GM19023 (cell line): Measurements from ENCODE around the gene SPATA24.
"Not testable (repeated sequence)": the region's sequence is repeated elsewhere in the genome, so short reads cannot be mapped to it uniquely, and the experiment has no call there.

ENCODE experiments used
- ATAC-seq: cut with Tn5 transposase; IDR thresholded peaks from one replicate; pipeline ENCODE4 v1.9.1; 2021; ENCODE audit warnings: mild to moderate bottlenecking, moderate library complexity; ENCODE audit not compliant: unreplicated experiment

Gene SPATA24

DNA sequence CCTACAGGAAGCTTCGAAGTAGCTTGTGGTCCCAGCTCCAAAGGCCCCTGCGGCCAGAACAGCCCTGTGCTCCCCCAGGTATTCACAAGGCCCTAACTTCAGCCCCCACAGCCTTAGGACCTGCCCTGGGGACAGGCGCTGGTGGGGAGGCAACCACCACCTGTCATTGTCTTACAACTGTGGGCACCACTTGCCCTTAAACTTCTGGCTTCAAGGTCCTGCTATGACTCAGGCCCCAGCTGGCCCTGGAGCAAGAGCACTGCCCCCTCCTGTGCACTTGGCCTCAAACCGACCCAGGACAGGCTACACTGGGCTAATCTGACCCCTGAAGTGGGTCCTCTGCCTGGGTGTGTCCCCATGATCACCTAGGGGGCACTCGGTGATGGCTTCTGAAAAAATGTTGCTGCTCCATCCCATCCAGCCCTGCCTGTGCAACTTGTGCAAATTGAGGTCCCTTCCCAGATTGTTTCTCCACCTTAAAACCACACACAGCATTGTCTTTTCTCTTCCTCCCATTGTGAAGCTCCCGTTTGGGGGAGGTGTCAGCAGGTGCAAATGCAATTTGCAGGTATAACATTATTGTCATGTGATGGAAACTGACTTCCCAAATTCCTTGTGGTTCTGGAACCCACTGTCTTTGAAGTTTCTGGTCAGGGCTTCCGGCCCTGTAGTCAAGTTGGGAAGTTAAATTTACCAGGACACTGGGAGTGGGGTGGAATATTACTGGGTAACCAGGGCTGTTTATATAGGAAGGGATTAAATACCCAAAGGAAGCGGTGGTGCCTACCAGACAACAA is 7.8 kb downstream of the SPATA24 start:
- ATAC-seq = no peak

DNA sequence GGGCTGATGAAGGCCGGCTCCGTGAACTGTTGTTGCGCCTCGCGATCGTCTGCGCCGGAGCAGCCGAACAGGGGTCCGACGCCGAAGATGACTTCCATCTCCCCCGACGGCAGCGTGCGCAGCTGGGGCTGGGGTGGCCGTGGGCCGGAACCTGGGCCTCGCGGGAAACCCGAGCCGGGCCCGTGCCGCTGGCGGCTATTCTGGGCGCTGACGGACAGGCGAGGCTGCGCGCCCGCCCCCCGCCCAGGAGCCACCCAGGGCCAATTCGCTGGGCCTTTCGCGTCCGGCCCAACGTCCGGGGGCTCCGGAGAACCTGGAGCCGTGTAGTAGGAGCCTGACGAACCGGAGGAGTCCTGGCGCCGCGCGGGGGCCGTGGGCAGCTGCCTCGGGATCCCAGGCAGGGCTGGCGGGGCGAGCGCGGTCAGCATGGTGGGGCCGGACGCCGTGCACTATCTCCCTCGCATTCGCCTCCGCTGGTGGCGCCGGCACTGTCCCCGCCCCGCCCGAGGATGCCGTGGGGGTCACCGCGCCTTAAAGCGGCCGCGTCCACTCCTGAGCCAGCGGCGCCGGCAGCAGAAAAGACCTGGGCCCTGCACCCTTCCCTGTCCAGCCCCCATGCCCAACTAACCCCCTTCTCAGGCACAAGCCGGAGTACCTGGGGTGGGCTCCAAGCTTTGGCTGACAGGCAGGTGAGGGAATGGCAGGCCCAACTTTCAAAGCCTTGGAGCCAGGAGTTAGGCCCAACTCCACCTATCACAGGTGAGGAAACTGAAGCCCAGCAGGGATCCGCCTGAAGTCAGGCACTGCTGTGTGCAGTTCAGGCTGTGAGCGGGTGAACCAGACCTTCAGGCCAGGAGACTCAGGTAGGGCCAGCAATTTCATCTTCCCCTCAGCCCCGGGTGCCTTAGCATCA is 9.0 kb downstream of the SPATA24 start, which contains the start of gene PROB1:
PROB1 (minus strand) TSS at position 451 of the 913 bp plus-strand sequence; CDS start at position 428, 23 bp downstream.
- ATAC-seq = no peak

DNA sequence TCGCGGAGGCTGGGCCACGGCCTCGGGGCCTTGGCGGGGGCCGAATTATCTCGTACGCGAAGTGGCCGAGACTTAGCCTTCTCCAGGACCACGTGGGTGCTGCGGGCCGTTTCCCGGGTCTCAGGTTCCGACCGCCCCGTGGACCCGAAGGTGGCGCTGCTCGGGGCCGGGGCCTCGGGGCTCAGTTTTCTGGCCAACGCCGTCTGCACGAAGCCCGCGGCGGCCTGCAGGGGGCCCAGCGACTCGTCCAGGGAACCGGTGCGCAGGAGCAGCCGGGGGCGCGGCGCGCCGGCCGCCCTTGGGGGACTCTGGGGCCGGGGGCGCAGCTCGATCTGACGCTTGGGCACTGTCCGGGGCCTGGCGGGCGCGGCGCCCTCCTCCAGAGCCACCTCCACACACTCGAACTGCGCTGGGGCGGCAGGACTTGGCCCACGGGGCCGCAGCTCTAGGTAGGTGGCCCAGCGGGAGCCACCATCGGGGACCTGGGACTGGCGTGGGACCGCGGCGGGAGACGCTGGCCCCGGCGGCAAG is 9.7 kb downstream of the SPATA24 start:
- no peak for ATAC-seq

DNA sequence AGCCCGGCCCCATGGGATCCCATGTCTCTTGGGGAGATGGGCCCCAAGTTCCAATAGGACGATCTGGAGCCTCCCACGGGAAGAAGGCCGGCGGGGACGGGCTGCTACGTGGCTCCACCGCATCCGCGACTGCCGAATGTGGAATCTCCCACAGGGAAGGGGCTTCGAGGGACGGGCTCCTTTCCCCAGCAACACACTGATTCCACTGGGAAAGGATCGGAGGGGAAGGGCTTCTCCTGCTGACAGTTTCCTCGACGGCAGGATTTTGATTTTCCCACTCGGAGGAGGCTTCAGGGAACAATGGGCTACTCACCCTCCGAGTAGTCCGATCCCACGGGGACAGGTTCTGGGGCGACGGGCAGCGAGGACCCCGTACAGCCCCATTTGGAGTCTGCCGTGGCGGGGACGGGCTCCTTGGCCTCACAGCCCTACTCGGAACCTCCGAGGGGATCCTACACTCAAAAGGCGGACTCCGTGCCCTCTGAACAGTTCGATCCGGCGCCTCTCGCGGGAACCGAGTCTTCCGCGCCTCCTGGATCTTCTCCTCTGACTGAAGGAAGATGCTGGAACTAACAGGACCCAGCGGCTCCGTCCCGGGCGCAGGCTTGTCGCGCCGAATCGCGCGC is 10.3 kb downstream of the SPATA24 start:
- no peak for ATAC-seq

DNA sequence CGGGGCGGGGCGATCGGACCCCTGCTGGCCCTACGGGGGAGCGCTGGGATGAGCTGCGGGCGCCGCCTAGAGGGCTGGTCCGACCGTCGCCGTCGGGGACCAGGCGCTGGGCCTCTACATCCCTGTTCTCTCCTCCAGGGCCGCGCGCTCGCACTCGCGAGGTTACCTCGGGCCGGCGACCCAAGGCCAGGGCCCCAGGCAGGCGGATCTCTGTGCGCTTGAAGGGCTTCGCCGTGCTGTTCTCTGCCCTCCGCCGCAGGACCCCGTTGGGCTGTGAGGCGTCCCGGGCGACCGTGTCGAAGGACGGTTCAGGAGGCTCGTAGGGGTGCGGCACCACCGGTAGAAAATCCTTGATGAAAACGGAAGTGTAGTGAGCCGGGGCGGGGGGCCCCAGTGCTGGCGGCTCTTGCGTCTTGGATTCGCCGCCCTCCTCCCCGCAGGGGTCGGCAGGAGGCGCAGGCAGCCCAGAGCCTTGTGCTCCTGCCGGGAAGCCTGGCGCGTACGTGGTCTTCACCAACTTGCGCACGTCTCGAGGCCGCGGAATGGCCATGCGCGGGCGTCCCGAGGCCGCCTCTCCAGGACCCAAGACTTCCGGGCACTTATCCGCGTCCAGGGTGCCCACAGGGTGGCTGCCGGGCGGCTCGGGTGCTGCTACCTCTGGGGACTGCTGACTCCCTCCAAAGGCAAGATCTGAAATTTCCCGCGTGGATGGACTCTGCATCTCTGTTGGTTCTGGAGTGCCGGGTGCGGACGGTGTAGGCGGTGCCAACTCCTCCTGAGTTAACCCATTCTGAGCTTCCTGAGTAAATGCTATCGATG is 11.0 kb downstream of the SPATA24 start:
- peak; percentile 45 for ATAC-seq

DNA sequence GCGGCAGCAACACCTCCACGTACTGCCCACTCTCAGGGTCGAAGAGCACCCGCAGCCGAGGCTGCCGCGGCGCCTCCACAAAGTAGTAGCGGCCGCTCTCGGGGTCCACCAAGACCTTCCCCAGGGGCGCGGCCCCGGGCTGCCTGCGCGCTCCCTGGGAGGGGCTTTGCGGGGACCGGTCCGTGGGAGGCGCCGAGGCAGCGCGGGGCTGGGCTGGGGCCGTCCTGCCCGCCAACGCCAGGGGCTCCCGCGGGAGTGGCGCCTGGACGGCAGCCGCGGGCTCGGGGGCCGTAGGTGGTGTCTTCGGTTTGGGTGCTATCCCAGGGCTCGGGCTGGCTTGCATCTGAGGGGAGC is 11.6 kb downstream of the SPATA24 start:
- no peak for ATAC-seq

DNA sequence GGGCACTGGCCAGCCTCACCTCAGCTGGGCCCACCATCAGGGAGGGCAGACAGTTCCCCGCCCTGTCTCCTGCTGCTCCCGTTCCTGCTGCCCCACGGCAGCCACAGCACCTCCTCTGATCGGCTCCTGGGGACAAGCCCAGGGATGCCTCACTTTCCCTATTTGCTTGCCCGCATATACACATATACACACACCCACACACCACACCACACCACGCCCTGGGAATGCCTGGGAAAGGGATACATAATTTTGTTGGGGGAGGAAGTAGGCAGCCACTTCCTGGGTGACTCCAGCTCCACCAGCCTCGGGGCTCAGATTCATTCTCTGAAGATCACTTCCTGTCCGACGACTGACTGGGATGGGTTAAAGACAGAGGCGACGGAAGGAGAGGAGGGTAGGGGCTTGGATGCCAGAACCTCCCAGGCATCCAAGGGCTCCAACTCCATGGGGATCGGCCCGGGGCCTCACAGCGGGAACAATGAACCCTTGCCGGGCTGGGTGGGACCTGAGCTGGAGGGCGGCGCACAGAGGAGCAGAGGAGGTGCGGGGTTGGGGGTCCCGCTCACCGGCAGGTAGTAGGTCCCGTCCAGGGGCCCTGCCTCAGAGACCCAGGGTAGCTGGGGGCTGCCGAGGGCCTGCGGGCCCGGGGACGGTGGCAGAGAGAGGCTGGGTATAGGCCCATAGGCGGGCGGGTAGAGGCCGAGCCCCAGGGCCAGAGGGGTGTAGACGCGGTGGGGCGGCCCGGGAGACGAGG is 12.1 kb downstream of the SPATA24 start:
- ATAC-seq = no peak

DNA sequence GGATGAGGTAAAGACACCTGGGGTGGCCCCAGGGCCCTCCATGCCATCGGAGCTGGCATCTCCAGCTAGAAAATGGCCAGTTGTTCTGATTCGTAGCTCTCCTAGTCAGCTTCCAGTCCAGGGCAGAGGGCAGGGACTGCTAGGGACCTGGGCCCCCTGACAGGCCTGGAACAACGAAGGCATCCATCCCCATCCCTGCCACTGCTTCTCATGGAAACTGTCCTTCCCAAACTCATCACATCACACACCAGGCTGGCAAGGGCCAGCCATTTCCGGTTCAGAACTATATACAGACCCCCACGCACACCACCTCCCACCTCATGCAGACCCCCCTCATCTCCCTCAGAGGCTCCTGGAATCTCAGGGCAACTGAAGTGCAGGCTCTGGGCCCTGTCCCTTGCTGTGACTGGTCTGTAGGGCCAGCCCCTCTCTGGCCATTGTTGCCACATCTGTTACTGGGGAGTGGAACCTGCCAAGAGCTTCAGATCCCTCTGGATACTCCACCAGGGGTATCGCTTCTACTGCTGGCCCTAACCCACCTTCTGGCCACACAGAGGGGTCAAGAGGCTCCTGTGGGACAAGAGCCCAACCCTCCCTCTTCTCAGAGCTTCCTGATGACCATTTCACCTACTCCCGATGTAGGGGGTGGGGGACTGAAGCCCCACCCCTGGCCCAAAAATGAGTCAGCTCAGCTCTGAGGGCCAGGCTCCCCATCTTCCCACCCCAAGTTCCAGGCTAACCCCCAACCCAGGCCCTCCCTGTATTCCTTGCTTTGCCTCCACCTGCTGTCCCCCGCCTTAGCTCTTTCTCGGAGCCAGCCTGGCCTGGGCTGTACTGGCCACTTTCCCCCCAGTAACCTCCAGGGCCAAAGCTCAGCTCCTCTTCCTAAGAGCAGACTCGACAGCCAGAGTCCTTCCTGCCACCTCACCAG is 13.0 kb downstream of the SPATA24 start:
- ATAC-seq = no peak

DNA sequence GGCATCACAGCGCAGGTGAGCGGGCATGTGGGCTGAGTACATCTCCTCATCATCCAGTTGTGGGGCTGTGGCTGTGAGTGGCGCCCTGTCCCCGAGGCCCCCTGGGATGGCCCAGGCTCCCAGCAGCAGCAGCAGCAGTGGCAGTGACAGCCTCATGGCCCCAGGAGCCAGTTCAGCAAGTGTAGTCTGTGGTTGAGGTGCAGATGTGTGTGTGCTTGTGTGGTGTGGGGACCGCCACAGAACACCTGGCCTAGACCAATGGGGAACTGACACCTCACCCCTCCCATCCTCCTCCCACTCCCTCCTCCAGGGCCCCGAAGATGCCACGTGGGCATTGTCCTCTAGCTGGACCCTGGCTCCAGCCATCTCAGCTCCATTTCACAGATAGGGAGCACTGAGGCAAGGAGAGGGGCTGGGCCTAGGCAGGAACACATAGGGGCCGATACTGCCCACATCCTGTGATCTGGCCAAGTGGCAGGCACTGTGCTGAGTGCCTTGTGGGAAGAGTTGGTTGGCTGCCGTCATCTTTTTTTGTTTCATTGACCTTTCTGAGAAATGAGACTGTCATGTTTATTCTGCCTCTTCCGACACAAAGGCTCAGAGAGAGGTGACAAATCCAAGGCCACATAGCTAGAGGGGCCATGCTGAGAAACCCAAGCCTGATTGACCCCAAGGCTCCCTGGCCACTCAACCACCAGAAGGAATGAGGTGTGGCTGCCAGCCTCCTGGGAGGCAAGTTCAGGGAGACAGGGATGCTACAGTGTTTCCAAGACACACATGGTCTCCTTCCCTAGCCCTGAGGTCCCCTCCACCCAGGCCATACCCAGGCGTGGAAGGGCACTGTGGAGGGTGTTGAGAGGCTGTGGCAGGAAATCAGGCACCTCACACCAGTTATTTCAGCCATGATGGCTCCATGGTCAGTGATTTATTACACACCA is 13.9 kb downstream of the SPATA24 start, which contains the start of gene MZB1:
MZB1 (minus strand) TSS at position 213 of the 938 bp plus-strand sequence; CDS start at position 156, 57 bp downstream.
- peak; percentile 34 for ATAC-seq

DNA sequence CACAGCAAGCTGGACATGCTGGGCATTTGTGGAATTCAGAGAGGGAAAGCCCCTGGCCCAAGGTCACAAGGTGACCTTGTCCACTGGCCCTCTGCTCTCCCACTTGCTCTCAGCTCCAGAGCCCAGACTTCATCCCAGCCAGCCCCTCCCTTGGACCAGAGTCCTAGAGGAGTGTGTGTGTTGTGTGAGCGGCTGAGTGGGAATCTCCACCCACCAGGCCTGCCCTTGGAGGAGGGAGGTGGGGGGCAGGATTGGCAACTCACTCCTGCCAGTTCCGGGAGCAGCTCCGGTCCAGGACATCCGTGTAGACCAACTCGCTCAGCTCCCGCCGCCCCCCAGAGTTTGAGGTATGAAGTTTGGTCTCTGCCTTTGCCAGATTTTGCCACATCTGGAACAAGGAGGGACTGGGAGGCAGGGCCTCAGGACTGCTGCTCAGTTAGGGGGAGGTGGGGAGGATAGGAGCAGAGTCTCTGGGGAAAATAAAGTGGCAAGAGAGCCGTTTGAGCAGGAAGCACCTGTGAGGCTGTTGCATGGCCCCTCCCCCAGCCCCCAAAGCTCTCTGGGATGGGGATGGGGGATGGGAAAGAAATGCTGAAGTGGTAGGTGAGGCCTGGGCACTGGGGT is 15.6 kb downstream of the SPATA24 start:
- no peak for ATAC-seq

DNA sequence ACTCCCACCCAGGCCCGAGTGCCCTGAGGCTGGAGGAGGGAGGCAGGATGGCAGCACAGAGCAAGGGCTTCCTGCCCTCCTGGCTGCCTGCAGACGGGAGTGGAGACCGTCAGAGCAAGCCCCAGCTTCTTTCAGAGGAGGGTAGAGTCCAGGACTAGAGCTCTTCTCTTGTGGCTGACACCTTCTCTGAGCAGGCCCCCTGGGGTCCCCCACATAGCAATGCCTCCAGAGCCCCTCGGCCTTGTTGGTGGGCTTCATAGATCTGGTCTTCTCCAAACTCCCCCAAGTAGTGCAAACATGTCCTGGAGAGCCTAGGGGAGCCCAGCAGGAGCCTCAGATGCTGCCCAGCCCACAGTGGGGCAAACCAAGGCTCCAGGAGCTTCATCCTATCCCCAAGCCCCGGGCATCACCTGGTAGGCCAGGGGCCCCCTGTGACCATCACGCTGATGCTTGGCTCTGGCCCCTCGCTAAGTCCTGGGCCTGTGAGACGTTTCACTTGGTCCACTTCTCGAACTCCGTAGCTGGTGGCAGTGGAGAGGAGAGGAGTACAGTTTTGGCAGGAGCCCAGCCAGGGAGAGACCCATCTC is 16.2 kb downstream of the SPATA24 start:
- no peak for ATAC-seq

DNA sequence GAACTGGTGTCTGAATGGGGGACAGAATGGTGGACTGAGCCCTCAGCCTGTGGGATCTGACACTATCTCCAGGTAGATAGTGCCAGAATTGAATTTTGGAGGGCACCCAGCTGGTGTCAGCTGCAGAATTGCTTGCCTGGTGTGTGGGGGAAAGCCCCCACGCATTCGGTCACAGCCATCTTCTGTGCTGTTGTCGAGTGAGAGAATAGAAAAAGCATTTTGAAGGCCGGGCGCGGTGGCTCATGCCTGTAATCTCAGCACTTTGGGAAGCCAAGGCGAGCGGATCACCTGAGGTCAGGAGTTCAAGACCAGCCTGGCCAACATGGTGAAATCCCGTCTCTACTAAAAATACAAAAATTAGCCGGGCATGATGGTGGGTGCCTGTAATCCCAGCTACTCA is 16.9 kb downstream of the SPATA24 start:
- not testable (repeated sequence) for ATAC-seq

DNA sequence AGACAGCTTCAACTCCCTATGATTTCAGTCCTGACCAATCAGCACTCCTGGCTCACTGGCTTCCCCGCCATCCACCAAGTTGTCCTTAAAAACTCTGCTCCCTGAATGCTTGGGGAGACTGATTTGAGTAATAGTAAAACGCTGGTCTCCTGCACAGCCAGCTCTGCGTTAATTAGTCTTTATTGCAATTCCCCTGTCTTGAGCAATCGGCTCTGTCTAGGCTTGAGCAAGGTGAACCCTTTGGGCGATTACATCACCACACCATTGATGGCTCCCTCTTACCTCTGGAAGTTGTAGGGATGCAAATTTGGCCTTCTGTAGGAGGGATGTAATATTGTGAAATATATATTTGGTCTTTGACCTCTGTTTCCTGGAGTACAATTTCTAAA is 17.8 kb downstream of the SPATA24 start:
- ATAC-seq = no peak

DNA sequence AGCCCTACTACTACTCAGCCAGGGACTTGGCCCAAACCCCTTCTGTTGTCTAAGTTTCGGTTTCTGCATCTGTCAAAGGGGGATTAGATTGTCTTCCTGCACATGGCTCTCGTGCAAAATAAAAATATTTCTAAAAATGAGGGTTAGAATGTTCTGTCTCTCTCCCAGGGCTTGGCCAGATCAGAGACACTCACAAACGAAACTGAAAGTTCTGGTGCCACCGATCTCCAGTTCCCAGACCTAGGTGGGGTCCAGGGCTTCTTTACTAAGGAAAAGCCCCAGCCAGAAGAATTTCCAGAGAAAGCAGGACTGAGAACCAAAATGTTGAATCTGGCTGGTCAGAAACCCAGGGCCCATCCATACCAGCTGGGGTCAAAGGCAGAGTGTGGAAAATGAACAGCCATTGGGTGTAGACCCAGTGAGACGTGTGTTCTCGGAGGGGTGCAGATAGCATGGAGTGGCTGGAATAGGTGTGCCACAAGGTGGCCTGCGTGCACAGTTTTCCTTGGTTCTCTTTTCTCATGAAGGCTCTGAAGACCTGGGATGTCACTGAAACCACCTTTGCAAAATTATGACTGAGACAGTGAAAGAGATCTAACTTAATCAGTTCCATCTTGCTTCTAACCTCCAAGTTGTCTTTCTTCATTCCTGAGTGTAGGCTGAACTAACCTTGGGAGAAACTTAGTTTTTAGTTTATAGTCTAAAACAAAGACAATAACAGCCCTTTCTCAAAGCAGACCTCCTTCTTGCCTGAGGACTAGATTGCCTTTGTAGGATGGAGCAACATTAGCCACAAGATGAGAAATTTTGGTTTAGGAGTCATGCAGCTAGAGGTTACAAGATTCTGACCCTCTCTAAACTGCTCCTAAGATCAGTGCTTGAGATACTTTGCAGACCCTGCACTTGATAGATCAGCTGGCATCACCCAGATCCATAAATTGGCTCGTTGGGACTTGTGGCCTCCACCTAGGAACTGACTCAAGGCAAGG is 18.5 kb downstream of the SPATA24 start:
- no peak for ATAC-seq

DNA sequence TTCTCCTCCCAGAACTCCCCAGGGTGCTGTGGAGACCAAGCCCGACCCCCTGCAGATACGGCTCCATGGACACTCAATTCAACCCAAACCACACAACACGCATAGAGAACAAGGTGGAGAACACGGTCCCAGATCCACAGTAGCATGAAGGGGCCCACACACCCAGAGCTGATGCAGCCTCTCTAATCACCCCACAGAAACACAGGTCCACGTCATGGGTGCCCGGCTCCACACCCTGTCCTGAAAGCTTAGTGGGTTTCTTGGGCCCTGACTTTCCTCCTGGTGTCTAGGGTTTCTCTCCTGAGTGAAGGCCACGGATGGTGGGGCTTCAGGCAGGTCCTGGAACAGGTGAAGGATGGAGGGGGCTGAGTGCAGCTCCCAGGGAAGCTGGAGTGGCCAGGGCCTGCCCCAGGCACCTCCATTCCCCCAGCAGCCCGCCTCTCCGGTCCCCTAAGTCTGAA is 19.3 kb downstream of the SPATA24 start:
- no peak for ATAC-seq
